Astrocyte (in vitro differentiated cells and primary cell): ENCODE measurements around the gene RAF1. TPM values are rescaled to one million over a fixed set of nuclear protein-coding genes. Genes with fewer than 3 reads are reported as not detected.

Experiments
- DNase-seq: peaks from one replicate; pipeline ENCODE4 v3.0.0-alpha.2; 2010; ENCODE audit warnings: low read depth
- FAIRE-seq: peaks from 2 replicates; lab custom pipeline; 2011; peaks lifted over from hg19 to GRCh38; lab: Jason Lieb, UNC
- H2AFZ ChIP-seq: 2 replicates; pipeline ENCODE4 v1.6.0; 2012; ENCODE audit warnings: low read depth, low read length, inconsistent platforms
- H3K27ac ChIP-seq: 2 replicates; pipeline ENCODE4 v1.5.1; 2011; ENCODE audit warnings: low read depth, low read length, inconsistent platforms
- H3K27me3 ChIP-seq: 2 replicates; pipeline ENCODE4 v1.6.0; 2011; ENCODE audit warnings: low read length, inconsistent platforms; ENCODE audit not compliant: insufficient read depth
- H3K36me3 ChIP-seq: 2 replicates; pipeline ENCODE4 v1.5.1; 2011; ENCODE audit warnings: low read length, inconsistent platforms; ENCODE audit not compliant: insufficient read depth
- H3K4me1 ChIP-seq: 2 replicates; pipeline ENCODE4 v1.5.1; 2011; ENCODE audit warnings: low read length, inconsistent platforms; ENCODE audit not compliant: insufficient read depth
- H3K4me2 ChIP-seq: 2 replicates; pipeline ENCODE4 v1.6.0; 2012; ENCODE audit warnings: low read length, inconsistent platforms
- H3K4me3 ChIP-seq: 2 replicates; pipeline ENCODE4 v1.5.1; 2011; ENCODE audit warnings: low read depth, mild to moderate bottlenecking, low read length, inconsistent platforms; ENCODE audit not compliant: insufficient read depth
- H3K79me2 ChIP-seq: 2 replicates; pipeline ENCODE4 v1.6.0; 2012; ENCODE audit warnings: mild to moderate bottlenecking, low read length, inconsistent platforms; ENCODE audit not compliant: insufficient read depth
- H3K9ac ChIP-seq: 2 replicates; pipeline ENCODE4 v1.6.0; 2012; ENCODE audit warnings: mild to moderate bottlenecking, low read length, inconsistent platforms
- H3K9me3 ChIP-seq: 2 replicates; pipeline ENCODE4 v1.5.1; 2012; ENCODE audit warnings: low read depth, mild to moderate bottlenecking, low read length, inconsistent platforms; ENCODE audit not compliant: insufficient read depth
- H4K20me1 ChIP-seq: 2 replicates; pipeline ENCODE4 v1.6.0; 2012; ENCODE audit warnings: low read length, inconsistent platforms; ENCODE audit not compliant: insufficient read depth
- H3K27ac Mint-ChIP-seq: one replicate; pipeline ENCODE4 v1.8.0; 2021; ENCODE audit warnings: mild to moderate bottlenecking, mixed read lengths; ENCODE audit not compliant: unreplicated experiment
- H3K27me3 Mint-ChIP-seq: one replicate; pipeline ENCODE4 v1.8.0; 2021; ENCODE audit warnings: low read depth, mixed read lengths; ENCODE audit not compliant: unreplicated experiment
- H3K36me3 Mint-ChIP-seq: one replicate; pipeline ENCODE4 v1.8.0; 2021; ENCODE audit warnings: low read depth, mixed read lengths; ENCODE audit not compliant: unreplicated experiment
- H3K4me1 Mint-ChIP-seq: one replicate; pipeline ENCODE4 v1.8.0; 2021; ENCODE audit warnings: low read depth, mixed read lengths; ENCODE audit not compliant: unreplicated experiment
- H3K4me3 Mint-ChIP-seq: one replicate; pipeline ENCODE4 v1.8.0; 2021; ENCODE audit warnings: mild to moderate bottlenecking, moderate library complexity, mixed read lengths; ENCODE audit not compliant: unreplicated experiment
- H3K9me3 Mint-ChIP-seq: one replicate; pipeline ENCODE4 v1.8.0; 2021; ENCODE audit warnings: mild to moderate bottlenecking, mixed read lengths; ENCODE audit not compliant: unreplicated experiment
- CTCF ChIP-seq: IDR thresholded peaks from 2 replicates; pipeline ENCODE4 v1.5.1; 2011; ENCODE audit warnings: low read depth, mild to moderate bottlenecking, inconsistent platforms, low read length, moderate library complexity; ENCODE audit not compliant: insufficient read depth
- EZH2 ChIP-seq: IDR thresholded peaks from 2 replicates; pipeline ENCODE4 v1.6.1; 2012; ENCODE audit warnings: mild to moderate bottlenecking, low read length, inconsistent platforms; ENCODE audit not compliant: insufficient read depth
- total RNA-seq: library from RNA; stranded (reverse); gene quantifications from 2 replicates; pipeline ENCODE4 v1.2.1, GENCODE V29; 2021

The RAF1 gene
- total RNA-seq, 1 donor from 2014 or later: 80.9 TPM

GRCh38 chr3:12660196-12660595 is 3.7 kb downstream of the RAF1 start:
- H3K9ac ChIP-seq: peak overlapping the region; percentile 2
- Mint-ChIP-seq H3K4me1 (peaks cover 24% of the 10 kb centered on the region), H3K9me3 (no peaks in the 10 kb centered on the region), H3K4me3 (no peak overlapping the region), H3K27me3 (no peaks in the 10 kb centered on the region), H3K36me3 (peaks cover 1% of the 10 kb centered on the region), H3K27ac (peak overlapping the region; percentile 35)
- no peaks in the 10 kb centered on the region for H3K9me3 ChIP-seq
- H2AFZ ChIP-seq: no peak overlapping the region
- peaks cover 59% of the 10 kb centered on the region for H4K20me1 ChIP-seq
- no peaks in the 10 kb centered on the region for H3K27me3 ChIP-seq
- peak overlapping the region; percentile 27 for H3K27ac ChIP-seq
- H3K4me1 ChIP-seq: peaks cover 23% of the 10 kb centered on the region
- peaks cover 88% of the 10 kb centered on the region for H3K79me2 ChIP-seq
- H3K4me3 ChIP-seq: no peak overlapping the region
- FAIRE-seq: no peak
- no peak for DNase-seq
- H3K4me2 ChIP-seq: peak overlapping the region; percentile 21
- H3K36me3 ChIP-seq: peaks cover 3% of the 10 kb centered on the region
- TF ChIP-seq EZH2 (no peak), CTCF (no peak)

- H3K9ac ChIP-seq: peak overlapping the region; percentile 68
- no peak for TF ChIP-seq EZH2
- TF ChIP-seq CTCF: no peak
- H3K4me1 ChIP-seq: peaks cover 20% of the 10 kb centered on the region
- H3K4me2 ChIP-seq: peak overlapping the region; percentile 72
- Mint-ChIP-seq H3K9me3 (no peaks in the 10 kb centered on the region), H3K27me3 (no peaks in the 10 kb centered on the region), H3K36me3 (peaks cover 1% of the 10 kb centered on the region), H3K4me3 (peak overlapping the region; percentile 20), H3K4me1 (peaks cover 24% of the 10 kb centered on the region), H3K27ac (peak overlapping the region; percentile 87)
- no peaks in the 10 kb centered on the region for H3K9me3 ChIP-seq
- DNase-seq: no peak
- H3K27ac ChIP-seq: peak overlapping the region; percentile 72
- peaks cover 95% of the 10 kb centered on the region for H3K79me2 ChIP-seq
- H4K20me1 ChIP-seq: peaks cover 62% of the 10 kb centered on the region
- H3K36me3 ChIP-seq: peaks cover 3% of the 10 kb centered on the region
- H2AFZ ChIP-seq: no peak overlapping the region
- H3K27me3 ChIP-seq: no peaks in the 10 kb centered on the region
- no peak overlapping the region for H3K4me3 ChIP-seq
- FAIRE-seq: no peak
Measured at GRCh38 chr3:12659316-12660015, 4.5 kb downstream of the RAF1 start.

- Histone ChIP-seq H3K79me2 (peaks cover 100% of the 10 kb centered on the region), H3K36me3 (peaks cover 3% of the 10 kb centered on the region), H3K27me3 (no peaks in the 10 kb centered on the region), H3K27ac (peak overlapping the region; percentile 72), H2AFZ (no peak overlapping the region), H3K4me2 (peak overlapping the region; percentile 72), H4K20me1 (peaks cover 71% of the 10 kb centered on the region), H3K9ac (peak overlapping the region; percentile 68), H3K4me3 (peak overlapping the region; percentile 18), H3K9me3 (no peaks in the 10 kb centered on the region), H3K4me1 (peaks cover 18% of the 10 kb centered on the region)
- peak overlapping the region; percentile 34 for H3K4me3 Mint-ChIP-seq
- no peak for TF ChIP-seq CTCF
- no peak for TF ChIP-seq EZH2
- H3K9me3 Mint-ChIP-seq: no peaks in the 10 kb centered on the region
- peak overlapping the region; percentile 87 for H3K27ac Mint-ChIP-seq
- DNase-seq: peak; percentile 94
- no peaks in the 10 kb centered on the region for H3K27me3 Mint-ChIP-seq
- H3K36me3 Mint-ChIP-seq: peaks cover 1% of the 10 kb centered on the region
- peaks cover 24% of the 10 kb centered on the region for H3K4me1 Mint-ChIP-seq
- FAIRE-seq: peak; percentile 20
Measured at GRCh38 chr3:12658593-12659058, 5.3 kb downstream of the RAF1 start.
